Jurkat, Clone E6-1 (cell line): ENCODE measurements around the gene ARFGEF3.

Experiments
- DNase-seq: peaks from one replicate; pipeline ENCODE4 v3.0.0-alpha.2; 2011; ENCODE audit warnings: low read depth, low spot score
- H3K4me3 ChIP-seq: 2 replicates; pipeline ENCODE4 v1.5.1; 2011; ENCODE audit warnings: mild to moderate bottlenecking, low read length, control low read depth, moderate library complexity

ARFGEF3 gene

DNA sequence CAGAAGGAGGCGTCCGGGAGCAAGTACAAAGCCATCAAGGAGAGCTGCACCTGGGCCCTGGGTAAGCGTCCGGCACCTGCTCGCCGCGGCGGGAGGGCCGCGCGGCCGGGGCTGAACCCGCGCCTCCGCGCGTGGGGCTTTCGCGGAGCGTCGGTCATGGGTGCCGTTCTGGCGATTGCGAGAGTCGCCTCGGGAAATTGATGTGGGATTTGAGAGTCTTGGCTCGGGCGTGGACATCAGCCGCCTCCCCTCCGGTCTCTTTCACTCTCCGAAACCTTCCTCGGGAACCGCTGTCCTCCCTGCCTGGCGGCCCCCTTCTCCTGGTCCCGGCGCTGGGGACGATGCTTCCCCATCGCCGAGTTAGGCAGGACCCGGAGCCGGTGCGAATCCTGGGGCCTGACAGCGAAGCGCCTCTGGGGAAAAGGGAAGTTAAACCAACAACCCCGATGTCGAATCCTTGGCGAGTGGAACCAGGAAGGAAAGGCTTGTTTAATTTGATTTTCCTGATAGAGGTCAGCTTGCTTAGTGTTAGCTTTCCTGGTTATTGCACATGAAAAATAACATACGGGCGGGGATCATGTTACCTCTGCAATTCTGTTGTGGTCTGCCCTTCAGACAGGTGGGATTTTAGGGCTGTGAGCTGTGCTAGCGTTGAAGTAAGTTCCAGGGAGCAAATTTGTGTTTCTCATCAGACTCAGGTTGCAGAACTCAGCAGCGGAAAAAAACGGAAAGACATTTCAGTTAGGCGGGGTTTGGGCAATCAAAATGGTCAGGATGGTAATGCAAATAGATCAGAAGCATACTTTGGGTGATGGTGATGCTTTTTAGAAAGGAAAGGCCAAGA, 594 bp downstream of the ARFGEF3 start:
- no peak overlapping the region for H3K4me3 ChIP-seq
- DNase-seq = no peak

DNA sequence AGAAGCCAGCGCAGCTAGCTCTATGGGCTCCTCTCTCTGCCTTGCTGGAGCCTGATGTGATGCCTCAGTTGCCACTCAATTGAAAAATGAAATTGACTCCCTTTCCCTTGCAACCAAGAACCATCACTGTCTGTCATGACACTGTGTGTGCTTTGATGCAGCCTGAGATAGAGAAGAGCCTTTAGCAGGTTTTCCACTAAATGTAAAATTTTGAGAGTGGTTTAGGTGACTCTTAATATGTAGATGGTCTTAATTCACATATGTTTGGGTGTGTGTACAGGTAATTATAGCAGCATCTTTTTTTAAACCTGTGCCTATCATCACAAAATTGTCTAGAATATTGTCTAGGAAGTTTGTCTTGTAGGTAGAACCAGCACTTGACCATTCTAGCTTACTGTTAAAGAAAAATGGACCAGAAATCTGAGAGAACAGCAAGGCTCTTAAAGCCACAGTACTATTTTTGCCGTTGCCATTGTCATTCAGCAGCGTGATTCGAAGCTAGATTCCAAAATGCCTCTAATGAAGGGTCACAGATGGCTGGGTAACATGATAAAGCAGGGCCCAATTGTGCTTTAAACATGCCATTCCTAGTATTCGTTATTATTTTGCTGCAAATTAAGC, 1.3 kb downstream of the ARFGEF3 start:
- no peak for DNase-seq
- H3K4me3 ChIP-seq = no peak overlapping the region

DNA sequence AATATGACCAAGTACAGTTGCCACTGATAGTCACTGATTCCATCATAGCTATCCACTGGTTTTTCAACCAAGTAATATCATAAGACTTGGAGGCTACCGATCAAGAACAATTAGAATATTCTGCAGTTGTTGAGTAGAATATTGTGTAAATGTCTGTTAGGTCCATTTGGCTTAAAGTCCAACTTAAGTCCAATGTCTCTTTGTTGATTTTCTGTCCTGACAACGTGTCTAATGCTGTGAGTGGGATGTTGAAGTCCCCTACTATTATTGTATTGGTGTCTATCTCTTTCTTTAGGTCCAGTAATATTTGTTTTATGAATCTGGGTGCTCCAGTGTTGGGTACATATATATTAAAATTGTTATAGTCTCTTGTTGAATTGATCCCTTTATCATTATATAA, 13.9 kb downstream of the ARFGEF3 start:
- no peak overlapping the region for H3K4me3 ChIP-seq
- no peak for DNase-seq

DNA sequence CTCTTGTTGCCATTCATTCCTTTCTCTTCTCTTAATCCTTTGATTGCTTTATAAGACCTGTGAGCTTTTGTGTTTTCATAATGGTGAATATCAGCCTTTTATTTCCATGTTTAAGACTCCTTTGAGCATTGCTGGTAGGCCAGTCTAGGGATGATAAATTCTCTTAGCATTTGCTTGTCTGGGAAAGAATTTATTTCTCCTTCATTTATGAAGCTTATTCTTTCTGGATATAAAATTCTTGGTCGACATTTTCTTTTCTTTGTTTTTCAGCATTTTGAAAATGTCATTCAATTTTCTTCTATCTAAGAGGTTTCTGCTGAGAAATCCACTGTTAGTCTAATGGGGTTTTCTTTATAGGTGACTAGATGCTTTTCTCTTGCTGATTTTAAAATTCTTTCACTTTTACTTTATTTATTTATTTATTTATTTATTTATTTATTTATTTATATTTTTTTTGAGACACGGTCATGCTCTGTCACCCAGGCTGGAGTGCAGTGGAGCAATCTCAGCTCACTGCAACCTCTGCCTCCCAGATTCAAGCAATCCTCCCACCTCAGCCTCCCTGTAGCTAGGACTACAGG, 15.0 kb downstream of the ARFGEF3 start:
- H3K4me3 ChIP-seq = no peak overlapping the region
- no peak for DNase-seq

DNA sequence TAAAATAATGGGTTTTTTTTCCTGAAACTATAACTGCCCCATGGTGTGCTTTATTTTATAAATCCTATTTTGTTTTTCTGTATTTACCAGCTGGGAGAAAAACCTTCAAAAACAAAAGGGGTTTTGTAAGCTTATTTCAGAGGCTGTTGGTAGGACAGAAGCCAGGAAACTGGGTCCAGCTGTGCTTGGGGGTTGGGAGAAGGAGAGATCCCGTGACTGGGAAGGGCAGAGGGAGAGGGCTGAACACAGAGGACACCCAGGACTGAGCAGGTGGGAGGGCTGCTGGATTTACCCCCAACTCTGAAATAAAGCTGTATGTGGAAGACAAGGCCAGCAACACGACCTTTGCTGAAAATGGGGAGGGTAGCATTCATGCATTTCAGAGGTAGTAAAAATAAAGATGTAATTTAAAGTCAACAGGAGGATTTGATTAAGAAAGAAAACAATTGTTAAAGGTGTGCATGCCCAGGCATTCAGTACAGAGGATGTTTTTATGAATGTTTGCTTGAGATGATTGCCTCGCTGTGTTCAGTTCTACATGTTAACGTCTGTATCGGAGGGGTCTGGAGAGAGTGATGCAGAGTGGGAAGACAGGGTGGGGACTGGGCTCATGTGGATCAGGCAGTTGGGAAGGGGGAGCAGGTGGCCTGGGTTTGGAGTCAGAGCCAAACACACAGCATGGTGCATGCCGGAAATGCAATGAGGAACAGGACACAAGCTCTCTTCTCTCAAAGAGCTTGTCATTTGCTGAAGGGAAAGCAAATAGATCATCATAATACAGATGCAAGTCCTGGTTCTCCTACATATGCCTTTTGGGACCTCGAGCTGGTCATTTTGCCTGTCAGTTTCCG, 21.4 kb downstream of the ARFGEF3 start:
- no peak for DNase-seq
- no peak overlapping the region for H3K4me3 ChIP-seq

DNA sequence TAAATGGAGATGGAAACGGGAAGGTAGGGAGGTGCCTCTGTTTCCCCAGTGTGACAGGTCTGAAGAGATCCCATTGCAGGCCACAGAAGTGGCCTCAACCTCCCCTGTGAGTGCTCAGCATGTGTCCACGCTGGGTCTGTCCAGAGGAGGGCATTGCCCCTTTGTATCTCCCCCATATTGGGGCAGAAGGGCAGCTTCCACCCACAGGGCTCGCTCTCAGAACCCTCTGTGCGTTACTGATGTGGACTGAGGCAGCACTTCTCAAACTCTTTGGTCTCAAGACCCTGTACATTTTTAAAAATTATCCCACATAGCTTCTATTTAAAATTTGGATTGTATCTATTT, 22.0 kb downstream of the ARFGEF3 start:
- no peak overlapping the region for H3K4me3 ChIP-seq
- DNase-seq = no peak

DNA sequence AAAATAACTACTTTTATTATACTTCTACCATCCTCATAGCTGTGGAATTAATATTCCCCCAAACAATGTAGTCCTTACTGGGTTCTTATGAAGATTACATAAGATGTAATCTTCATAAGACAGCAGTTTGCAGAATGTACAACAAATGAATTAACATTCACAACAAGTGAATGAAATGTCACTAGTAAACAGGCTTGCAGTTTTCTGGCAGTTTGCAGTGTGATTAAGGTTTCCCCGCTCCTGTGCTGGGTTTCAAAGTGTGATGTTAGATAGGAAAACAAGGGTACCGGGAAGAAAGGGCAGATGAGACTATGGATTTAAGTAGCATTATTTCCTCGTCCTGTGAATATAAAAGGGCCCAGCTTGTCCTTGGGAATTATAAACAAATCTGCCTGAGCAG, 22.5 kb downstream of the ARFGEF3 start:
- DNase-seq = no peak
- H3K4me3 ChIP-seq = no peak overlapping the region

DNA sequence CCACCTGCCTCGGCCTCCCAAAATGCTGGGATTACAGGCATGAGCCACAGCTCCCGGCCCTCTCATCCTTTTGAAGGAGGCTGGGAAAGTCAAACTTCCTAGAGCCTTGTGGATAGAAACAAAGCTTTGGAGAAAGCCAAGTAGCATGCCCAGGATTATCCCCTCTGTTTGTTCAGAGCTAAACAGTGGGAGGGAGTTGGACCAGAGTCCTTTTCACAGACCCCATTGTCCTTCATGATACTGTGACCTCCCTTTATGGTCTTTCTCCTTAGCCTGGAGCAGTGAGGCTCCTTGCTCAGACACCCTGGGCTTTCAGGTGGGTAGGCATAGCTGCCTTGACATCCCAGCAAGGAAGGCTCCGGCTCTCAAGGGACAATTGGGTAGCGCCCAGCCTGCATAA, 25.4 kb downstream of the ARFGEF3 start:
- no peak overlapping the region for H3K4me3 ChIP-seq
- no peak for DNase-seq

GRCh38 chr6:138188278-138188941, 26.7 kb downstream of the ARFGEF3 start:
- no peak overlapping the region for H3K4me3 ChIP-seq
- DNase-seq = no peak

DNA sequence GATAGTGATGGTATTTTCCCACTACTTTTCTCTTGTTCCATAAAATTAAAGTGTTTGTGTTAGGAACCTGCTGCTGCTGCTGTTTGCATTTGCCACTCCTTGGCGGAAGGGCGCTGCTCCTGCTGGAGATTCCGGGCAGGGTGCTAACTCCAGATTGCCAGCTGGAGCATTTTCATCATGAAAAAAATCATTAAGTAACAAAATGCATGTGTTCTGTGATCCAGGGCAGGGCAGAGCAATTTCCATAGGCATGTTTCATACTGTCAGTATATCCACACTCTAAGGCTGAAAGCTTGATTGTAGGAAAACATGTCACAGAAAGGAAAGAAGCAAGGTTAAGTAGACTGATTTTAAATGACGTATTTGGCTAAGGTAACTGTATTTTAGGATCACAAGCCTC, 32.5 kb downstream of the ARFGEF3 start:
- DNase-seq = no peak
- H3K4me3 ChIP-seq = no peak overlapping the region

GRCh38 chr6:138196122-138196738, 34.5 kb downstream of the ARFGEF3 start:
- DNase-seq = no peak
- H3K4me3 ChIP-seq = no peak overlapping the region

GRCh38 chr6:138197570-138197969, 35.8 kb downstream of the ARFGEF3 start:
- H3K4me3 ChIP-seq = no peak overlapping the region
- no peak for DNase-seq

GRCh38 chr6:138198430-138199091, 36.8 kb downstream of the ARFGEF3 start:
- no peak overlapping the region for H3K4me3 ChIP-seq

DNA sequence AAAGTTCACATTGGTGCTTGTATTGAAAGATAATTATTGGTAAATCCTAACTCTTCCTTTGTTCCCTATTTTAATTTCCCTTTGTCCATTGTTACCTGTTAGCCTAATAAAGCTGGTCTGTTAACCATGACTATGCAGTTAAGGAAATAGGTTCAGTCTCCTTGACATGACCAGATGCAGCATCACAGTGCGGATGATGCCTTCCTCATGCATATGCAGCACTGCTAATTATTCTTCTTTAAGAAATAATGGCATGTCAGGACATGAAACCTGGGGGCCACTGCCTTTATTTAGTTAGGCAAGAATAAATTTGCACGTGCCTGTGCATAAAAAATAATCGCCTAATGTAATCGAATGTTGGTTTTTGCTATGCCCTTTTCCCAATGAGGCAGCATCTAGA, 40.1 kb downstream of the ARFGEF3 start:
- no peak overlapping the region for H3K4me3 ChIP-seq
- DNase-seq = no peak

More at GRCh38 chr6:138198430-138199091, 36.8 kb downstream of the ARFGEF3 start:
- DNase-seq = no peak

DNA sequence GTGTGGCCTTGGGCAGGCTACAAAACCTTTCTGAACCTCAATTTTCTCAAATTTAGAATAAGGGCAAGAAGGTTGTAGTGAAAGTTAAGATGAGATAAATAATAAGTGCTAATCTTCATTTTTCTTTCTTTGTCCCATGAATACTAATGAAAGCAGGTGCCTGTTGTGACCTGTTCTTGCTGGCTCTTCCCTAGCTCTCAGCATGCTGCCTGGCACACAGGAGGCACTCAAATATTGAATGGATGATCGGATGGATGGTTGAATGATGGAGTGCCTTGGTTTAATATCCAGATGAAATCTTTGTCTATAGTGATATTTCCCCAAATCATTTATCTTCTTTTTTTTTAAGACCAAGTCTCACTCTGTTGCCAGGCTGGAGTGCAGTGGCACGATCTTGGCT, 41.6 kb downstream of the ARFGEF3 start:
- no peak for DNase-seq
- no peak overlapping the region for H3K4me3 ChIP-seq

DNA sequence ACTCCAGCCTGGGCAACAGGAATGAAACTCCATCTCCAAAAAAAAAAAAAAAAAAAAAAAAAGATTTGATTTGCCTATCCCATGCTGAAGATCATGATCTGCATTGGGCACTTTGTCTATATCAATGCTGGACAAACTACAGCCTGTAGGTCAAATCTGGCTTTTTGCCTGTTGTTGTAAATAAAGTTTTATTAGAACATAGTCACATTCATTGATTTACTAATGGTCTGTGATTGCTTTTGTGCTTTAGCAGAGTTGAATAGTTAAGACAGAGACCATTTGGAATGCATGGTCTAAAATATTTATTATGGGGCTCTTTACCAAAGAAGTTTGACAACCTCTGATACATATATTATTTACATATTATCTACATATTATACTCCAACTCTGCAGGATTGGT, 42.6 kb downstream of the ARFGEF3 start:
- no peak overlapping the region for H3K4me3 ChIP-seq
- no peak for DNase-seq

- DNase-seq = no peak
- no peak overlapping the region for H3K4me3 ChIP-seq
Observed at GRCh38 chr6:138204792-138205384, 43.1 kb downstream of the ARFGEF3 start.
